Fibroblast of gingiva (primary cell): ENCODE data around the gene TTC23.
A peak's percentile ranks its signal among the peaks of the same experiment; 100 is the strongest.
"Not testable (repeated sequence)": the region's sequence is repeated elsewhere in the genome, so short reads cannot be mapped to it uniquely, and the experiment has no call there.

ENCODE experiments used
- DNase-seq: peaks from one replicate; pipeline ENCODE4 v3.0.0-alpha.2; 2011; ENCODE audit warnings: low read depth

TTC23 gene

DNA sequence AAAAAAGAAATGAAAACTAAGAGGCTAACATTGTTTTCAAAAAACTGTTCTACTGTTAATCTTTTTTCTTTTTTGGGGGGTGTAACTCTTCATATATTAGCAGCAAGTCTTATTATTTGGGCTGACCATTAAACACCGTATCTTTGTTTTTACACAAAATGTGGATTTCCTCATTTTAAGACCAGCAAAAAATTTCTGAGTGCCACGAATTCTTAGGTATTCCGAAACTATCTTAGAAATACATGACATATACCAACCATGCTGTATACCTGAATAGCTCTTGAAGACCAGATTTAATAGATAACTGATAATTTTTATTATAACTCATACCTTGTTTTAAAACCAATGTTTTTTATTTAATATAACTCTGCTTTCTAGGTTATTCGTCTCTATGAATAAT, 620 bp upstream of the TTC23 start:
- DNase-seq, result no peak

DNA sequence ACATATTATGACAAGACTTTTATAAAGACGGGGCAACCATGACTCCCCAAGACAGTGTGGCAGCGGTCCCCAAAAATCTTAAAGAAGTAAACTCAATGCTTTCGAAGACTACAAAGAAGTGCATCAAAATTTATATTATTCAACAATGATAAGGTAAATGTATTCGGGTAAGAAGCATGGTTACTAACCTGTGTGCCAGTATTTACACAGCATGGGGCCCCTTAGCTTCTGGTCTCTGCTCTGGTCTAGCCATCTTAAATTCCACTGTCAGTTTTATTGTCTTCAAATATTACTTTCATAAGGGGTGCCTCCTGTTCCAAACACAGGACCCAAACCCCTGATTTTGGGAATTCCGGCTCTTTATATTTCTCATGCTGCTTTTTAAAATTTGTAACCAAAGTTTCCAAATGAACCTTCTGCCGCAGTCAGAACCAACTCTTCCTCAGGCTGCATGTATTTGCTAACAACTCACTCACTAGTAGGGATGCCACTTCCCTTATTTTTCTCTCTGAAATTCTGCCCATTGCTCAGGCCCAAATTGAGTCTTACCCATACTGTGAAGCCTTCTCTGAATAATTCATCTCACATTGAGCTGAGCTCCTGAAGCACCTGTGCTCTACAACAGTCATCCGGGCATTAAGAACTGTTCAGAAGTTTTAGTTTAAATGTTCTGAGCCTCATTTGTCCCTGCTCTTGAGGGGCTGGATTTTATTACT, 1.2 kb downstream of the TTC23 start:
- DNase-seq, result no peak

DNA sequence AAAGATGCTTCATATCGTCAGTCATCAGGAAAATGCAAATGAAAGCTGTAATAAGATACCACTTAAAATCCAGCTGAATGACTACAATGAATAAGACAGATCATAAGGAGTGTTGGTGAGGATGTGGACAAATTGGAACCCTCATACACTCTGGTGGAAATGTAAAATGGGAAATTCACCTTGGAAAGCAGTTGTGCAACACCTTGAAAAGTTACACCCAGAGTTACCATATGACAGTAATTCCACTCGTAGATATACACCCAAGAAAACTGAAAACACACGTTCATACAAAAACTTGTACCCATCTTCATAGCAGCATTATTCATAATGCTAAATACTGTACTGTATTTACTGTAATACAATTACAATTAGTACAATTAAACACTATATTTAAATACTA, 2.3 kb downstream of the TTC23 start:
- no peak for DNase-seq

DNA sequence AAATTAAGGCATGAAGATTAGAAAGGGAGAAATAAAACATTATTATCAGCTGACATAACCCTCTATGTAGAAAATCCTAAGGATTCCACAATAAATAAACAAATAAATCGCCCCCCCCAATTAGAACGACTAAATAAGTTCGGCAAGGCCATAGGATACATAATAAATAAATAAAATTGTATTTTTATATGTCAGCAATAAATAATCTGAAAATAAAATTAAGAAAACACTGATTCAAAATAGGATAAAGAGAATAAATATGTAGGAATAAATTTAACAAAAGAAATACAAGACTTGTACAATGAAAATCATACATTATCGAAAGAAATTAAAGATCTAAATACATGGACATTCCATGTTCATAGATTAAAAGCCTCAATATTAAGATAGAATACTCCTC, 5.1 kb downstream of the TTC23 start:
- no peak for DNase-seq

DNA sequence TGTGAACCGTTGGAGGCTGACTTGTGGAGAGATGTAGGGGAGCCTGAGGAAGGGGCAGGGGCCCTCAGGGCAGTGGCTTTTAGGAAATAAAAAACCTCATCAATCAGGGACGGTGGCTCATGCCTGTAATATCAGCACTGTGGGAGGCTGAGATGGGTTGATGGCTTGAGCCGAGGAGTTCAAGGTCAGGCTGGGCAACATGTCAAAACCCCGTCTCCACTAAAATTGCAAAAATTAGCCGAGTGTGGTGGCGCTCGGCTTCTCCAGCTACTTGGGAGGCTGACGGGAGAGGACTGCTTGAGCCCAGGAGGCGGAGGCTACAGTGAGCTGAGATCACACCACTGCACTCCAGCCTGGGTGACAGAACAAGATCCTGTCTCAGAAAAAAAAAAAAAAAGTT, 7.6 kb downstream of the TTC23 start:
- no peak for DNase-seq

DNA sequence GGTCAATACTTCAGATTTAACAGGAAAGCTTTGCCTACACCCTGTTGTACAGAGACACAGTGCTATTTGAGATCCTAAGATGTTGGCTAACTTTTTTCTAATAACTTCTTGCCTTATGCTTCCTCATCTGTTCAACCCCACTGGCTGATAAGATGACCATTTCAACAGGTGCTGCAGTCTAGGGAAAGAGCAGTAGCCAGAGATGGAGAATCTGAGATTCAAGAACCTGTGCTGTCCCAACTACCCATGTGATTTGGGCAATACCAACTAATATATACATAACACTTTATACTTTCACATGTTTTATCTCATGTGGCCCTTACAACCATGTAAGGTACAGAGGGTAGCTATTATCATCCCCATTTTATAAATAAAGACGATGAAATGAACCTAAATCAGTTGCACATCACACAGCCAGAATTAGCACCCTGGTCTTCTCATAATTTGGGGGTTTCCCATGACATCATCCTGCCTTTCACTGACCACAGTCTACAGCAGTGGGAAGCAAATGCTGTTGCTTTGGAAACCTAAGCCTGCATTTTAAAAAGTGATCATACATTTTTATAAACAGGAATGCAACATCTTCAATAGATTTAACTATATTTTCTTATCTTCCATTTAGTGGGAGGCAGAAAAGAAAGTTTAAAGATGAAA, 9.7 kb downstream of the TTC23 start:
- no peak for DNase-seq

DNA sequence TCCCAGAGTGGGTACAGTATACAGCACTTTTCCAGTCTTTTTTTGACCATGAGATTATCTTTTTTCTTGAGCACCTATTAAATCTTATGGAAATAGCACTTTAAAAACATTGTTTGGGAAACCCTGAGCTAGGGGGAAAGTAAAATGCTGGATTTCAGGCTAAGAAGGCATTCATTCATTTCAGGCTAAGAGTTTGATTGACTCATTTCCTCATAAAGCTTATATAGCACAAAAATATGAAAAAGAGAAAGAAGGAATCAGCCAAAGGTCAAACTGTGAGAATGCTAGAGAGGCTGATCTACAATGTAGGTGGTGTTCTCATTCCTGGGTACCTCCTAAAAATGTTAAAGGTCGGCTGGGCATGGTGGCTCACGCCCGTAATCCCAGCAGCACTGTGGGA, 10.5 kb downstream of the TTC23 start:
- DNase-seq, result no peak

DNA sequence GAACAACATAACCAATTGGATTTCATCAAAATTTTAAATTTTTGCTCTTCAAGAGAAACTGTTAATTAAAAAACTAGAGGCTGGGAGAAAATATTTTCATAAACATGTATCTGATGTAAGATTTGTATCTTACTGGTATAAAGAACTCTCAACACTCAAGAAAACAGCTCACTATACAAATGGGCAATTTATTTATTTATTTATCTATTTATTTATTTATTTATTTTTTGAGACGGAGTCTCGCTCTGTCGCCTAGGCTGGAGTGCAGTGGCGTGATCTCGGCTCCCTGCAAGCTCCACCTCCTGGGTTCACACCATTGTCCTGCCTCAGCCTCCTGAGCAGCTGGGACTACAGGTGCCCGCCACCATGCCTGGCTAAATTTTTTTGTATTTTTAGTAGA, 15.2 kb downstream of the TTC23 start:
- DNase-seq, result not testable (repeated sequence)

DNA sequence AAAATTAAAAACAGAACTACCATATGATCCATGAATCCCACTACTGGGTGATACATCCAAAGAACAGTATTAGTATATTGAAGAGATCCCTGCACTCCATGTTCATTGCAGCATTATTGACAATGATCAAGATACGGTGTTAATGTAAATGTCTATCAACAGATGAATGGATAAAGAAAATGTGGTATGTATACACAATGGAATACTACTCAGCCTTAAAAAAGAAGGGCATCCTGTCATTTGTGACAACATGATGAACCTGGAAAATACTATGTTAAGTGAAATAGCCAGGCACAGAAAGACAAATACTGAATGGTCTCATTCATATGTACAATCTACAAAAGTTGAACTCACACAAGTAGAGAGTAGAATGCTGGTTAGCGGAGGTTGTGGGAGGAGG, 16.6 kb downstream of the TTC23 start:
- no peak for DNase-seq

DNA sequence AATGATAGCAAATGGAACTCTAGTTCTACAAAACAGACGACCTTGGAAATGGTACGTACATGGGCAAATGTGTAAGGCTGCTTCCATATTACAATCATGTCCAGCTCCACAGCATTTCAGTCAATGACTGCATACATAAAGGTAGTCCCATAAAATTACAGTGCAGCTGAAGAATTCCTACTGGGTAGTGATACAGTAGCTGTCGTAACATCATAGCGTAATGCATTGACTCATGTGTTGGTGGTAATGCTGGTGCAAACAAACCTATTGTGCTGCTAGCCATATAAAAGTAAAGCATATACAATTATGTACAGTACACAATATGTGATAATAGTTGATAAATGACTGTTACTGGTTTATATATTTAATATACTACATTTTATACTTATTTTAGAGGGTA, 18.5 kb downstream of the TTC23 start:
- no peak for DNase-seq

DNA sequence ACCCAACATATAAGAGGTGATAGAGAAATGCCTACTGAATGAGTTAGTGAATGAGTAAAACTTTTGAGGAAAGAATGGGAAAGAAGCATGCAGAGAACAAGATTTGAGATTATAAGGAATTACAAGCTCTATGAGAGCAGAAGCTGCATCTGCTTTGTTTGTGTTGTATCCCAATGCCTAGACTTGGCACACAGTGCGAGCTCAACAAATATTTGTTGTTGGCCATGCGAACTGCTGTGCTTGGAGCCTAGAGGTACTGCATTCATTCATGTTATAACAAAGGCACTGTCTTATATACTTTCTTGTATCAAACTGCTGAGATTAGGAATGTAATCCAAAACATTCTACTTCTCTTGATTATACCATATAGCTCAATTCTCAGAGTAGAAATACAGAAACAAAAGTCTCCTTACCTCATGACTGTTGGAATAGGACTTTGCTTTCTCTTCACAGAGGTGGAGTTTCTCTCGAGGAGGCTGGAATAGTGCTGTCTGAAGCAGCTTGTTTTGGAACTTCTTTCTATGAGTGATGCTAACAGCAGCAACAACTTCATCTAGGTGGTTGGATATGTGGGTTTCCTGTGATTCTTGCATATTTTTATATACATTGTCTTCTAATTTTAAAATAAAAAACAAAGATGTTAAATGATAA, 21.1 kb downstream of the TTC23 start:
- DNase-seq, result no peak

DNA sequence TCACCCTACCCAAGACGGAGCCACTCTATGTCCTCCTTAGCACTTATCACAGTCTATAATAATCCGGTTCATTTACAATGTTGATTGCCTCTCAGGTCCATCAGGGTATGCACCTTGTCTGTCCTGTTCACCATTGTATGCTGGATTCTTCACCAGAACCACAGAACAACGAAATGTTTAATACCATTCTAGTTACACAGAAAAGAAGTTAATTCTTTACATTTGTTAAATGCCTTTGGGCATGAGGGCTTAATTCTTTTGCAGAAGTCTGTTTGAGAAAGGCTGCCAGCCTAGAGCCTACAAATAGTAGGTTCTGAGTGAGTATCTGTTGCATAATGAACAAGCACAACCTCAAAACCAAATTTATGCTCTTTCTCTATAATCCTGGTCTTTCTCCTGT, 22.6 kb downstream of the TTC23 start:
- no peak for DNase-seq

DNA sequence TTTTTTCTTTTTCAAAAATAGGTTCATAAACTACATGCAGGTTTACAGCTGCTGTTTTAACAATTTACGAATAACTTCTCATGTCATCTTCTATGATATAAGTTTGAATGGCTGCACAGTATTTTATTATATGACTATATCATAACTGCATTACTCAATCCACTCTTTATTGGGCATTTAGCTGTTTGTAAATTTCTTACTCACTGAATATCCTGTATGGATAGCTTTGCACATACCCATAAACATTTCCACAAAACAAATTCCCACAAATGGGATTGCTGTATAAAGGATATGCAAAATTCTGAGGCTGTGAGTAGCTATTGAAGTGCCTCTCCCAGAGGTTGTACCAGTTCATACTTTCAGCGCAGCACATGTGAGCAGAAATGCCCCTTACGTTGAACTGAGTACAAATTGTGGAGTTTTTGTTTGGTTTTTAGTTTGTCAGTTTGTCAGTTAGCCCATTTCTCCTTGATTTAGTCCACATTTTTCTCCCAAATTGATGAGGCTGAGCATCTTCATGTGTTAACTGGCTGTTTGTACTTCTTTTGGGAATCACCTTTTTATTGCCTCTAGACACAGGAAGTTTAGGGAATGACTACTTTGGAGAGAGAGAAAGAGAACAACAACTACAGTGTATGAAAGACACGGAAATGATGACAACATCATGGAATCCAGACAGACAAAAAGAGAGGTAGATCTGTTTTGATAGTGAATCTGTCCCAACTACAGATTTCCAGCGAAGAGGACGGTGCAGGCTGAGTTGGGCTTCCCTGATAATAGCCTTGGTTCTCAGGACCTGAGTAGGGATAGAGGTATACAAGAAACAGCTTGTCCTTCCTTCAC, 24.8 kb downstream of the TTC23 start:
- no peak for DNase-seq

DNA sequence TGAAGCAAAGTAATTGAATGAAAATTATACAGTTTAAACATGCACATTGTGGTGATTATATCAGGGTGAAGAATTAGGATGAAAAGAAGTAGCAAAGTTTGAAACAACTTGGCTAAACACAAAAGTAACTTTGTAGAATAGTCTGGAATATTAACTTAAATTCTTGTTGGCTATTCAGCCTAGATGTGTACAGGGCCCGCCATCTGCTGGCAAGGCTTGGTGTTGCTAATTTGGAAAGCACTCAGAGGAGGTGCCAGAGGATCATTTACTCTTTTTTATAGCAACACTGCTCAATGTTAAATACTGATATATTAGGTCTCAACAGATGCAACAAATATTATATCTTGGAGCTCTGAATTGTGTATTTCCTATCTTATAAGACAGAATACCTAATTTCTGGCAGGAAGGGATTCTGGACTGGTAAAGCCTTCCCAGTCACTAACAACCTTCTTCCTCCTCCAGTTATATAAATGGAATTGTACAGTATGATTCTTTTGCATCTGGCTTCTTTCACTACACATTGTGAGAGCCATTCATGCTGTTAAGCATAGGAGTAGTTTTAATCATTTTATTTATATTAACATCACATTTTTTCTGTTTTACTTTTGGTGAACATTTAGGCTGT, 36.1 kb downstream of the TTC23 start:
- peak; percentile 65 for DNase-seq

DNA sequence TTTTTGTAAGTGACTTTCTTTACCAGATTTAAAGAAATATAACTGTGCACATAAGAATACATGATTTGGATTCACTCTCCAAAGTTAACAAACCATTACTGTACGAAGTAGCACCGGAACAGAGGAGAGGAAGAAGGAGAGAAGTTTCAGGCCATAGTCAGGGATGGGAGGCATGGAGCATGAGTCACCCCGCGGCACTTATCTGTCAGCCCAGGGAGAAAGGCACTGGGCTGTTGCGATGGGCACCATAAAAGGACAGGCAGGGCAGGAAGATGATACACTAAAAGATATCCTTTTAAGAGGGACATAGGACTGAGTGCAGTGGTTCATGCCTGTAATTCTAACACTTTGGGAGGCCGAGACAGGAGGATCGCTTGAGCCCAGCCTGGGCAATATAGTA, 37.0 kb downstream of the TTC23 start:
- no peak for DNase-seq

DNA sequence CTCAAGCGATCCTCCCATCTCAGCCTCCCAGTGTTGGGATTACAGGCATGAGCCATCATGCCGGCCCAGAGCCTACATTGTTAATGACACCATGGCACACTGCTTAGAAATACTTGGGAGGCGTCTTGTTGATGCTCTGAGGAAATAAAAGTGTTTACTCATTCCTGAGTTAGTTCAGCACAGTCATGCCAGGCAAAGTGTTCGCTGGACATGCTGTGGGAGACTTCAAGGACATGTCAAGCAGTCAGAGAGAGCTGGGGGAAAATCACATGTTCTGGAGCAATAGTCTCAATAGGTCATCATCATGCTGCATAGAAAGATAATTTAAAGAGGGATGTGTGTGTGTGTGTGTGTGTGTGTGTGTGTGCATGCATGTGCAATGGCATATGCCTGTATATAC, 37.5 kb downstream of the TTC23 start:
- peak; percentile 63 for DNase-seq

DNA sequence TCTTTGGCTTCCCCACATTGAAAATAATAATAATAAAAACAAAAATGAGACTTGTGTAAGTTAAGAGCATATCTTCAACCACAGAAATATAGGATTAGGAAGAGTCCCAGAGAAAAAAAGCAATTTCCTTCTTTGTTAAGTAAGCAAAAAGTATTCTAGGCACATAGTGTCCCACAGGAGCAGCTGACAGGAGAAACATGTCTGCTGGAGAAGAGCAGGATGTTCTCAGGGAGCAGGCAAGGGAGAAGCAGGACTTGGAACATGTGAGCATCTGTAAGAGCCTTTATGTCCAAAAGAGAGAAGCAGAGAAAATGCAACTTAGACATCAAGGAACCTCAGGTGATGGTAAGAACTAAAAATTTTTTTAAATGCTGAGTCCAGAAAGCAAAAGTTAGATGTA, 39.0 kb downstream of the TTC23 start:
- DNase-seq, result no peak

DNA sequence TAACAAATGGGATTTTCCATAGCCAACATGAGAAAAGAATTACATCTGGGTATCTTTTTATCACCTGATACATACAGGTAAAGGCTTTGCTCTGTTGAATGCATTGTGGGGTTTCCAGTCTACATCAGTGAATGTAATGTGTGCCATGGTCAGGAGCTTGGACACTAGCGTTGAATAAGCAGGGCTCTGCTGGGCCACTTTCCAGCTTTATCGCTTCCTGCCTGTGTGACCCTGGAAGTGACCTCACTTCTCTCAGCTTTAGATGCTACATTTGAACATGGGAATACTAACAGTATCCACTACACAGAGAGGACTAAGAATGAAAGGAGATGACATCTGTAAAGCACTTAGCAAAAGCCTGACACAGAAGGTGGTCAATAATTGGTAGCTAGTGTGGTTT, 40.1 kb downstream of the TTC23 start:
- no peak for DNase-seq

DNA sequence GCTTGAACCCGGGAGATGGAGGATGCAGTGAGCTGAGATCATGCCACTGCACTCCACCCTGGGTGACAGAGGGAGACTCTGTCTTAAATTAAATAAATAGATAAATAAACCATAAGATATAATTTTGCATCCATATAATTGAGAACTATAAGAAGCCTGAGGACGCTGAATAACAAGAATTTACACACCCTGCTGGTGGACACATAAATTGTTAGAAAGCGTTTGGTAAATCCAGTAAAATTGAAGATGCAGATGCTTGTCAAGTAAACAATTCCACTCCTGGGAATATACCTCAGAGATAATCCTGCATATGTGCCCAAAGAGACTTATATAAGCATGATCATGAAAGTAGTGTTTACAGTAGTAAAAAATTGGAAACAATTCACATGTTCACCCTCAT, 41.7 kb downstream of the TTC23 start:
- DNase-seq, result no peak

DNA sequence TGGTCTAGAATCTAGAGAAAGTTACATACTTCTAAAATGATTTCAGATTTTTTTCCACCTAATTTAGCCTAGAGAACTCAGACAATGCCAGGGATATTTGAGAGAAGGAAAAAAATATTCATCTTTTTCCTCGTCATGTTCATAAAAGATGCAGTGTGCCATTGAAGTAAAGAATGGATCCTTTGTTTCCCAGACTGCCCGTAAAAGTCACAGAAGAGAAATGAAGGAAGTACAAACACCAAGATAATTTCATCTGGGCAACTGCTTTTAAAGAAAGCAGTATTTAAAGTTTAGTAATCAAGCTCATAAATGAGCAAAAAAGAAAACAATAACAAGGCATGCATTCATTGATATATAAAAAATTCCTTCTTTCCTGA, 47.2 kb downstream of the TTC23 start:
- DNase-seq, result no peak

DNA sequence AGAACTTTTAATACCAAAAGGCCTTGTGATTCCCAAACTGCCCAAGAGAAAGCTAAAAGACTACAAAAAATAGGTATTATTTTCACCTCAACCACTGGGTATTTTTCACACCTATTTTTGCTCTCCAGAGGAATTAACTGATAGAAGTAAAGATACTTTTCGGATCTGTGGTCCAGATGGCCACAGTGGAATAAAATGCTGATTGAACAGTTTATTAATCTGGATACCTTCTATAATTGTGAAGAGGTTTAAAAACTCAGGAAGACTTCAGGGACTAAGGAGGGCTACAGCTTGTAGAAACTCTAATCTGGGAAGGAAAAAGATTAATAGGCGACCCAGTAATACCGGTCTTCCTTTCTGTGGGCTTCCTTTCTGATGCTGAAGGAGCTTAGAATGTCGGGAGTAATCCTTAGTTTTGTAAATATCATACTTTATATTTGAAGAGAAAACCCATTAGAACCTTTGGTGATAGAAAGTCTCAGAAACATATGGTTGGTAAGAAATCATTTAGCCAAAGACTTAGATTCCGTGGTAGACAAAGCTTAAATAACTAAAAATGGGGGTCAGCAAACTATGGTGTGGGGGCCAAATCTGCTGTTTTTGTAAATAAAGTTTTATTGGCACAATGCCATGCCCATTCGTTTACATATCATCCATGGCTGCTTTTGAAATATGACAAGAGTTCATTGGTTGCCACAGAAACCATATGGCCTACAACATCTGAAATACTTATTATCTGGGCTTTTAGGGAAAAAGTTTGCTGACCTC, 47.8 kb downstream of the TTC23 start:
- peak; percentile 28 for DNase-seq

DNA sequence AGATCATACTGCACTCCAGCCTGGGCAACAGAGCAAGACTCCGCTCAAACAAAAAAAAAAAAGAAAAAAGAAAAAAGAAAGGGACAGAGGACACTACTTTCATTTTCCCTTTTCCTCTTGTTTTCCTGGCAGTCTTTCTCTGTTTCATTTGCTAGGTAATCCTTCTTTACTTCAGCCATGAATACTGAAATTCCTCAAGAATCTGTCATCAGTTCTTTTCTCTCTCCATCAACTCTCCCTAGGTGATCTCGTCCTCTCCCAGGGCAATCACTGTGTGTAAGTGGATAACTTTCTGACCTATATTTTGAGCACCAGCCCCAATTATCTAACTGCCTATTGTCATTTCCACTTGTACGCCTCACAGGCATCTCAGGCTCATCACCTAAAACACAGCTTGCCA, 51.5 kb downstream of the TTC23 start:
- DNase-seq, result no peak
